BJ (cell line): ENCODE results near the gene PPP3CA. TPM values are rescaled to one million over a fixed set of nuclear protein-coding genes. Genes with fewer than 3 reads are reported as not detected.

Experiments used
- CTCF ChIA-PET: fragments of 350-600 bp; formaldehyde crosslinking; extraction: SDS; loops from one replicate; lab custom pipeline; 2021; ENCODE audit warnings: antibody characterized with exemption, inconsistent platforms; lab: Yijun Ruan, JAX
- POLR2A ChIA-PET: fragments of 300-600 bp; sonication (Branson Sonifier 250); formaldehyde crosslinking; extraction: SDS; loops from one replicate; lab custom pipeline; 2021; ENCODE audit warnings: antibody characterized with exemption; lab: Charles Lee
- DNase-seq: peaks from one replicate; pipeline ENCODE4 v3.0.0-alpha.2; 2011; ENCODE audit warnings: low read depth
- H3K27me3 ChIP-seq: 2 replicates; pipeline ENCODE4 v1.6.0; 2011; ENCODE audit warnings: low read length; ENCODE audit not compliant: control insufficient read depth, insufficient read depth
- H3K36me3 ChIP-seq: 2 replicates; pipeline ENCODE4 v1.5.1; 2011; ENCODE audit warnings: low read length; ENCODE audit not compliant: control insufficient read depth, insufficient read depth
- H3K4me3 ChIP-seq: 2 replicates; pipeline ENCODE4 v1.5.1; 2011; ENCODE audit warnings: low read depth, mild to moderate bottlenecking, control low read depth, low read length
- polyA plus RNA-seq: library from polyadenylated mRNA; depleted of rRNA; stranded (reverse); fragments of >200 nt; gene quantifications from 2 replicates; pipeline ENCODE4 v1.2.3, GENCODE V29; 2011
- TF ChIP-seq, protein P1 (sequence below): IDR thresholded peaks from 2 replicates; pipeline ENCODE4 v1.5.1; 2011; ENCODE audit warnings: low read depth, mild to moderate bottlenecking, control low read depth, inconsistent platforms, low read length, moderate library complexity; ENCODE audit not compliant: insufficient read depth

Gene PPP3CA
- polyA plus RNA-seq, 1 experiment = 10.6 TPM

DNA sequence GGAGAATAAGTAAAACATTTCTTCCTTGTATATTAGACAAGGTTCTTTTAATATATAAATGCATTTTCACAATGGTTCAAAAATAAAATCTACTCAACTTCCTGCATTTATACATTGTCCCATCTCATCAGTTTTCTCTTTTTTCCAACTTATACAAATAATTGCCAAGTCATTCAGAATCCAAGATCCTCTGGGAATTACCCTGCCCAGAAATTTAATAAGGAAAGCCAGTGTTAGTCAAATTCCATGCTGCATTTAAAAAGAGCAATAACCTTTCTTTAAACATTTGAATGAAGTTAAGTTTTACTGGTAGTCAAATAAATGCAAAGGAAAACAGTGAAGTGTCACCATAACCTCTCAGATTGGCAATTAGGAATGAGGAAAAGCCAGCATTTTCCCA lies 357.9 kb downstream of the PPP3CA start:
- CTCF ChIA-PET = no interaction called here
- H3K27me3 ChIP-seq = no peaks in the 10 kb centered on the region
- H3K4me3 ChIP-seq = no peak overlapping the region
- no peaks in the 10 kb centered on the region for H3K36me3 ChIP-seq
- POLR2A ChIA-PET = no interaction called here
- TF ChIP-seq, protein P1, sequence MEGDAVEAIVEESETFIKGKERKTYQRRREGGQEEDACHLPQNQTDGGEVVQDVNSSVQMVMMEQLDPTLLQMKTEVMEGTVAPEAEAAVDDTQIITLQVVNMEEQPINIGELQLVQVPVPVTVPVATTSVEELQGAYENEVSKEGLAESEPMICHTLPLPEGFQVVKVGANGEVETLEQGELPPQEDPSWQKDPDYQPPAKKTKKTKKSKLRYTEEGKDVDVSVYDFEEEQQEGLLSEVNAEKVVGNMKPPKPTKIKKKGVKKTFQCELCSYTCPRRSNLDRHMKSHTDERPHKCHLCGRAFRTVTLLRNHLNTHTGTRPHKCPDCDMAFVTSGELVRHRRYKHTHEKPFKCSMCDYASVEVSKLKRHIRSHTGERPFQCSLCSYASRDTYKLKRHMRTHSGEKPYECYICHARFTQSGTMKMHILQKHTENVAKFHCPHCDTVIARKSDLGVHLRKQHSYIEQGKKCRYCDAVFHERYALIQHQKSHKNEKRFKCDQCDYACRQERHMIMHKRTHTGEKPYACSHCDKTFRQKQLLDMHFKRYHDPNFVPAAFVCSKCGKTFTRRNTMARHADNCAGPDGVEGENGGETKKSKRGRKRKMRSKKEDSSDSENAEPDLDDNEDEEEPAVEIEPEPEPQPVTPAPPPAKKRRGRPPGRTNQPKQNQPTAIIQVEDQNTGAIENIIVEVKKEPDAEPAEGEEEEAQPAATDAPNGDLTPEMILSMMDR = no peak
- DNase-seq = no peak

DNA sequence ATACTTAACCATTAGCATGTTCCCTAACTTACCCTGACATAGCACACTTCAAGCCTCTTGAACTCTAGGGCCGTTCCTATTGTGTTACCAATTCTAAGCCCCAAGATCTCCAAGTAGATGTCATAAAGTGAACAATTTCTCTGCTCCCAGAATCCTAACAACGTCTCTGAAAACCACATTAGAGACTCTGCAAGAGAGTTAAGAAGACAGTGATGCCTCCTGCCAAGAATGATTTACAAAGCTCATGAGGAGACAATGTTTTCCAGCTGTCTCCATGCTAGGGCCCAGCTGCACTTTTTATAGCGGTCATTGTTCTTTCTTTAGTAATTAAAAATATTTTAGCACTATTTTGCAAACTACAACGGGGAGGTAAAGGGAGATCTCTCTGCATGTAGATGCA lies 358.4 kb downstream of the PPP3CA start:
- Histone ChIP-seq H3K36me3 (no peaks in the 10 kb centered on the region), H3K4me3 (no peak overlapping the region), H3K27me3 (no peaks in the 10 kb centered on the region)
- TF ChIP-seq, protein P1 = no peak
- CTCF ChIA-PET = no interaction called here
- POLR2A ChIA-PET = no interaction called here
- no peak for DNase-seq

DNA sequence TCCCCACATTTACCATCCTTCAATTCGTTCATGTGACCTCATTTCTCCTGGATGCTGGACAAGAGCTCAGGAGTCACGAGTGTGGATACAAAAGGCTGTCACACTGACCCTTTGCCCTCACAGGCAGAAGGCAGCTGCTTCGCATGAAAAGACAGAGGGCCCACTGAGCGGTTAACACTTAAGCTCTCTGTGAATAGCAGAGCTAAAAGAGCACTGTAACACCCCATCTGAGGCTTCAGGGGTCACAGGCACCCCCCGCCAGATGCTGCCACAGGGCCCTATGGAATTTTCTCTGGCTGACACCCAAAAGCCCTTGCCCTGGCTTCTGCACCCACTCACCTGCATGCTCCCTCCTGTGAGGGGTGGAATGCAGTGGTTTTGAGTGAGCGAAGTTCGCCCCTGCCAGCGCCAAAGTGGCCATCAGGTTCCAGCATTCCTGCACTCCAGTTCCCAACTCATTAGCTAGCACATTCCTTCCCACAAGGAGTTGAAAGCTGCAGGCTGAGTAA lies 360.9 kb downstream of the PPP3CA start:
- TF ChIP-seq, protein P1 = no peak
- DNase-seq = no peak
- ChIA-PET POLR2A (no interaction called here), CTCF (no interaction called here)
- Histone ChIP-seq H3K36me3 (no peaks in the 10 kb centered on the region), H3K4me3 (no peak overlapping the region), H3K27me3 (no peaks in the 10 kb centered on the region)

DNA sequence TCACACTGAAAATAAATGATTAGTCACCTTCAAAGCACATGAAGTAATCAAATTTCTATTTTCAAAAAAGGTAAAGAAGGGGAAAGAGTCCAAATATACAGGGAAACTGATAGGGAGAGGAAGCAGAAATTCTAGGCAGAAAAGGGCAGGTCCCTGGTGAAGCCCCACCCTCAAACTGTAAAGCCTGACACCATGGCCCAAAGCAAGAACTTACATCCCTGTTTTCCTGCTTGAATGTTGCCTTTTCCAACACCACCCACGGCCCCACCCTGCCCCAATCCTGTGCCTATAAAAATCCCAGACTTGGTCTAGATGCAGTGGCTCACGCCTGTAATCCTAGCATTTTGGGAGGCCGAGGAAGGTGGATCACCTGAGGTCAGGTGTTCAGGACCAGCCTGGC lies 361.8 kb downstream of the PPP3CA start:
- ChIA-PET CTCF (no interaction called here), POLR2A (no interaction called here)
- no peak for DNase-seq
- no peak overlapping the region for H3K4me3 ChIP-seq
- H3K27me3 ChIP-seq = no peaks in the 10 kb centered on the region
- TF ChIP-seq, protein P1 = no peak
- no peaks in the 10 kb centered on the region for H3K36me3 ChIP-seq

DNA sequence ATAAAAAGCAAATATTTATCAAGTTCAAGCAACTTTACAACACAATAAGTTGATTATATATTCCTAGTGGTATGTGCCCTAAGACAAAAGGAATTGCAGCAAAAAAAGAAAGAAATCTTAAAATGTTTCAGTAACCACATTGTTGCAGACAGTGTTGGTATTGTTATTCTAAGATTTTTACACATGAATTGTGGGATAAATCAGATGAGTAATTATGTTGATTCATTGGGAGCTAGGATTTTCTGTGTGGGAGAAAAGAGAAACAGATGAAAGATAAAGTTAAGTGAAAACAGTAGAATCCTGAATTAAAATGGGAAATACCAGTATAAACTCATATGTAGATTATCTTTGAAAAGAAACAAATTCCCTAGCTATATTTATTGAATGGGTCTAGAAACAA lies 362.4 kb downstream of the PPP3CA start:
- ChIA-PET POLR2A (no interaction called here), CTCF (interaction anchor here (0.6 kb wide), 1 partner anchor 809 kb away, joined by 4 read pairs; no protein-coding TSS in a partner anchor)
- Histone ChIP-seq H3K36me3 (no peaks in the 10 kb centered on the region), H3K27me3 (no peaks in the 10 kb centered on the region), H3K4me3 (no peak overlapping the region)
- DNase-seq = peak; percentile 90
- TF ChIP-seq, protein P1 = no peak
